BJ (cell line): ENCODE data around the gene WFDC9. TPM values are rescaled to one million over a fixed set of nuclear protein-coding genes. Genes with fewer than 3 reads are reported as not detected.
"Not testable (repeated sequence)": the region's sequence is repeated elsewhere in the genome, so short reads cannot be mapped to it uniquely, and the experiment has no call there.

Experiments used
- CTCF ChIA-PET: fragments of 350-600 bp; formaldehyde crosslinking; extraction: SDS; loops from one replicate; lab custom pipeline; 2021; ENCODE audit warnings: antibody characterized with exemption, inconsistent platforms; lab: Yijun Ruan, JAX
- POLR2A ChIA-PET: fragments of 300-600 bp; sonication (Branson Sonifier 250); formaldehyde crosslinking; extraction: SDS; loops from one replicate; lab custom pipeline; 2021; ENCODE audit warnings: antibody characterized with exemption; lab: Charles Lee
- DNase-seq: peaks from one replicate; pipeline ENCODE4 v3.0.0-alpha.2; 2011; ENCODE audit warnings: low read depth
- H3K27me3 ChIP-seq: 2 replicates; pipeline ENCODE4 v1.6.0; 2011; ENCODE audit warnings: low read length; ENCODE audit not compliant: control insufficient read depth, insufficient read depth
- H3K36me3 ChIP-seq: 2 replicates; pipeline ENCODE4 v1.5.1; 2011; ENCODE audit warnings: low read length; ENCODE audit not compliant: control insufficient read depth, insufficient read depth
- H3K4me3 ChIP-seq: 2 replicates; pipeline ENCODE4 v1.5.1; 2011; ENCODE audit warnings: low read depth, mild to moderate bottlenecking, control low read depth, low read length
- CTCF ChIP-seq: IDR thresholded peaks from 2 replicates; pipeline ENCODE4 v1.5.1; 2011; ENCODE audit warnings: low read depth, mild to moderate bottlenecking, control low read depth, inconsistent platforms, low read length, moderate library complexity; ENCODE audit not compliant: insufficient read depth
- polyA plus RNA-seq: library from polyadenylated mRNA; depleted of rRNA; stranded (reverse); fragments of >200 nt; gene quantifications from 2 replicates; pipeline ENCODE4 v1.2.3, GENCODE V29; 2011; rRNA removed
- small RNA-seq: library from RNA; depleted of rRNA; stranded (forward); fragments of <200 nt; gene quantifications from one replicate; pipeline ENCODE3, GENCODE V24; 2012; ENCODE audit warnings: low replicate concordance, low read depth; ENCODE audit not compliant: insufficient read length

The WFDC9 gene
- polyA plus RNA-seq, 1 experiment, result not detected

- H3K4me3 ChIP-seq, result no peak overlapping the region
- H3K27me3 ChIP-seq, result no peaks in the 10 kb centered on the region
- ChIA-PET CTCF (no interaction called here), POLR2A (no interaction called here)
- no peaks in the 10 kb centered on the region for H3K36me3 ChIP-seq
- DNase-seq, result no peak
- TF ChIP-seq CTCF, result no peak
Observed at GRCh38 chr20:45575931-45576330, 55.2 kb downstream of the WFDC9 start.

- POLR2A ChIA-PET, H3K36me3 ChIP-seq, H3K27me3 ChIP-seq, CTCF ChIA-PET, H3K4me3 ChIP-seq, DNase-seq: not testable (repeated sequence)
Observed at GRCh38 chr20:45569650-45570049, 61.4 kb downstream of the WFDC9 start.

- POLR2A ChIA-PET, result no interaction called here
Observed at GRCh38 chr20:45564760-45565276, 66.3 kb downstream of the WFDC9 start.

More at GRCh38 chr20:45564760-45565276, 66.3 kb downstream of the WFDC9 start:
- no peak for DNase-seq
- Histone ChIP-seq H3K36me3 (no peaks in the 10 kb centered on the region), H3K27me3 (no peaks in the 10 kb centered on the region; the same call in 1 of the 2 replicates), H3K4me3 (no peak overlapping the region)
- no peak for TF ChIP-seq CTCF
- CTCF ChIA-PET, result no interaction called here

Small RNAs within 50 kb of the gene (small RNA-seq; reads per million reads assigned to genes)
- gene RNA5SP485, result not detected

Other genes with a start within 250 kb of the WFDC9 start
- 69.4 and 77.0 TPM in 2 replicates for gene DBNDD2, start 223.0 kb downstream of the WFDC9 start, polyA plus RNA-seq
- gene PIGT, start 215.1 kb downstream of the WFDC9 start, polyA plus RNA-seq, result 135 and 236 TPM in 2 replicates
- gene WFDC2, start 161.5 kb downstream of the WFDC9 start, polyA plus RNA-seq, result not detected in 2 replicates
- gene SPINT3, start 115.7 kb downstream of the WFDC9 start, polyA plus RNA-seq, result not detected in 2 replicates
- gene WFDC6, start 91.8 kb downstream of the WFDC9 start, polyA plus RNA-seq, result not detected in 2 replicates
- not detected in 2 replicates for gene EPPIN, start 83.9 kb downstream of the WFDC9 start, polyA plus RNA-seq
- not detected in 2 replicates for gene WFDC8, start 52.0 kb downstream of the WFDC9 start, polyA plus RNA-seq
- not detected in 2 replicates for gene WFDC10A, start 1.5 kb downstream of the WFDC9 start, polyA plus RNA-seq
- gene WFDC11, start 39.0 kb upstream of the WFDC9 start, polyA plus RNA-seq, result not detected in 2 replicates
- not detected in 2 replicates for gene WFDC13, start 70.8 kb upstream of the WFDC9 start, polyA plus RNA-seq
- gene WFDC10B, start 73.7 kb upstream of the WFDC9 start, polyA plus RNA-seq, result not detected in 2 replicates
- gene SPINT4, start 91.1 kb upstream of the WFDC9 start, polyA plus RNA-seq, result not detected in 2 replicates
- gene WFDC3, start 160.6 kb upstream of the WFDC9 start, polyA plus RNA-seq, result 0.71 and 0.78 TPM in 2 replicates
- gene DNTTIP1, start 160.7 kb upstream of the WFDC9 start, polyA plus RNA-seq, result 35.6 and 44.8 TPM in 2 replicates
- gene UBE2C, start 181.4 kb upstream of the WFDC9 start, polyA plus RNA-seq, result 70.6 and 90.8 TPM in 2 replicates
- gene TNNC2, start 196.0 kb upstream of the WFDC9 start, polyA plus RNA-seq, result 0.60 and 0.81 TPM in 2 replicates
- 13.6 and 17.8 TPM in 2 replicates for gene SNX21, start 202.5 kb upstream of the WFDC9 start, polyA plus RNA-seq
- 34.3 and 49.9 TPM in 2 replicates for gene ACOT8, start 226.1 kb upstream of the WFDC9 start, polyA plus RNA-seq
- 3.7 and 4.5 TPM in 2 replicates for gene ZSWIM3, start 226.3 kb upstream of the WFDC9 start, polyA plus RNA-seq
- 4.9 and 6.0 TPM in 2 replicates for gene ZSWIM1, start 249.9 kb upstream of the WFDC9 start, polyA plus RNA-seq